Left lung (tissue), 14 donors: ENCODE results near the gene RPL11. TPM values are rescaled to one million over a fixed set of nuclear protein-coding genes. Genes with fewer than 3 reads are reported as not detected.
A peak's percentile ranks its signal among the peaks of the same experiment; 100 is the strongest.

ENCODE experiments used
- ATAC-seq: fragments of 200-7000 bp; cut with Tn5 transposase; one replicate; pipeline ENCODE4 v1.9.1; 2020; ENCODE audit warnings: moderate library complexity
- DNase-seq, 4 donors: peaks; one replicate each; pipeline ENCODE4 v3.0.0-alpha.2; 2013 to 2020
- H3K27ac ChIP-seq, 2 donors: fragments of 200-600 bp; sonication (generic) in 1 of 2; one replicate each; pipeline versions ENCODE4 v1.5.0 to v1.8.0; 2020 to 2021
- H3K27me3 ChIP-seq, 2 donors: fragments of 200-600 bp; sonication (generic) in 1 of 2; one replicate each; pipeline versions ENCODE4 v1.5.0 to v1.8.0; 2020 to 2021
- H3K36me3 ChIP-seq, 2 donors: fragments of 200-600 bp; sonication (generic) in 1 of 2; one replicate each; pipeline versions ENCODE4 v1.5.0 to v1.8.0; 2020 to 2021
- H3K4me1 ChIP-seq, 2 donors: fragments of 200-600 bp; one replicate each; pipeline ENCODE4 v1.8.0; 2021
- H3K4me3 ChIP-seq, 2 donors: fragments of 200-600 bp; sonication (generic) in 1 of 2; one replicate each; pipeline versions ENCODE4 v1.5.0 to v1.8.0; 2020 to 2021; ENCODE audit warnings: mild to moderate bottlenecking in 1 of 2
- H3K9me3 ChIP-seq, 2 donors: fragments of 200-600 bp; sonication (generic) in 1 of 2; one replicate each; pipeline versions ENCODE4 v1.5.0 to v1.8.0; 2020 to 2021
- intact Hi-C, 2 donors: fragments of 100-400 bp; cut with DNase I; formaldehyde crosslinking; loops; one replicate each; pipeline versions ENCODE4 v1.11.2 to v1.14.2; 2022
- long read RNA-seq, 12 donors: library from polyadenylated mRNA in 2 of 12; unstranded in 2 of 12; transcript quantifications; one replicate each; pipeline ENCODE4 v2.0.0 and lab custom pipeline, GENCODE V29; 2019 to 2026
- polyA plus RNA-seq, 6 donors: library from polyadenylated mRNA; unstranded; fragments of 120-200 nt; gene quantifications; one replicate each; pipeline ENCODE4 v1.2.1, GENCODE V29; 2013; ENCODE audit not compliant: insufficient read length in 6 of 6
- total RNA-seq, 2 donors: library from RNA; stranded (reverse); fragmentation: NEBNext Ultra II Directional; extraction: Animal tissue kit (Norgen Biotek cat#: 25700); gene quantifications; one replicate each; pipeline ENCODE4 v1.2.1, GENCODE V29; 2021
- TF ChIP-seq, protein P1 (sequence below), 2 donors: fragments of 200-600 bp; sonication (generic) in 1 of 2; IDR thresholded peaks; one replicate each; pipeline versions ENCODE4 v1.5.0 to v1.8.0; 2021; ENCODE audit warnings: antibody characterized with exemption in 2 of 2
- donor health status: DM: no; HTN: yes; CAD: no.
- donor health status: DM: no; HTN: no; CAD: no.

The RPL11 gene
- total RNA-seq (100 to 1,000 TPM; 761 to 849 TPM), polyA plus RNA-seq (1,000 to 10,000 TPM; 2,625 to 3,171 (median 2,838) TPM)
- long read RNA-seq, donor 1, transcript RPL11-203 (5 exons, 879 nt) = minor isoform, 405 of 3,502 reads
- long read RNA-seq, donor 1, transcript RPL11-206 (6 exons, 1,017 nt) = major isoform, 1,600 of 3,502 reads
- long read RNA-seq, donor 1, transcript RPL11-201 (6 exons, 660 nt) = minor isoform, 235 of 3,502 reads
- long read RNA-seq, donor 1, transcript RPL11-205 (4 exons, 539 nt) = minor isoform, 15 of 3,502 reads
- long read RNA-seq, donor 1, partial matches to known transcripts = 1,082 of 3,502 reads
- long read RNA-seq, donor 1, other reads (novel, unspliced or antisense) = 158 of 3,502 reads
- long read RNA-seq, donor 2, transcript RPL11-206 (6 exons, 1,017 nt) = major isoform, 1,160 of 3,290 reads
- long read RNA-seq, donor 2, transcript RPL11-205 (4 exons, 539 nt) = minor isoform, 43 of 3,290 reads
- long read RNA-seq, donor 2, transcript RPL11-203 (5 exons, 879 nt) = minor isoform, 497 of 3,290 reads
- long read RNA-seq, donor 2, transcript RPL11-201 (6 exons, 660 nt) = minor isoform, 188 of 3,290 reads
- long read RNA-seq, donor 2, partial matches to known transcripts = 1,297 of 3,290 reads
- long read RNA-seq, donor 2, other reads (novel, unspliced or antisense) = 103 of 3,290 reads
- long read RNA-seq, donor 3, transcript RPL11-201 (6 exons, 660 nt) = minor isoform, 190 of 2,734 reads
- long read RNA-seq, donor 3, transcript RPL11-206 (6 exons, 1,017 nt) = major isoform, 1,350 of 2,734 reads
- long read RNA-seq, donor 3, transcript RPL11-205 (4 exons, 539 nt) = minor isoform, 18 of 2,734 reads
- long read RNA-seq, donor 3, transcript RPL11-203 (5 exons, 879 nt) = minor isoform, 298 of 2,734 reads
- long read RNA-seq, donor 3, partial matches to known transcripts = 752 of 2,734 reads
- long read RNA-seq, donor 3, other reads (novel, unspliced or antisense) = 123 of 2,734 reads
- long read RNA-seq, donor 4, transcript RPL11-201 (6 exons, 660 nt) = minor isoform, 140 of 1,672 reads
- long read RNA-seq, donor 4, transcript RPL11-203 (5 exons, 879 nt) = minor isoform, 271 of 1,672 reads
- long read RNA-seq, donor 4, transcript RPL11-206 (6 exons, 1,017 nt) = major isoform, 1,090 of 1,672 reads
- long read RNA-seq, donor 4, partial matches to known transcripts = 128 of 1,672 reads
- long read RNA-seq, donor 4, other reads (novel, unspliced or antisense) = 40 of 1,672 reads
- long read RNA-seq, donor 5, transcript RPL11-203 (5 exons, 879 nt) = minor isoform, 368 of 2,729 reads
- long read RNA-seq, donor 5, transcript RPL11-205 (4 exons, 539 nt) = minor isoform, 25 of 2,729 reads
- long read RNA-seq, donor 5, transcript RPL11-201 (6 exons, 660 nt) = minor isoform, 187 of 2,729 reads
- long read RNA-seq, donor 5, transcript RPL11-206 (6 exons, 1,017 nt) = major isoform, 1,220 of 2,729 reads
- long read RNA-seq, donor 5, partial matches to known transcripts = 821 of 2,729 reads
- long read RNA-seq, donor 5, other reads (novel, unspliced or antisense) = 107 of 2,729 reads
- long read RNA-seq, donor 6, transcript RPL11-206 (6 exons, 1,017 nt) = major isoform, 1,351 of 3,126 reads
- long read RNA-seq, donor 6, transcript RPL11-203 (5 exons, 879 nt) = minor isoform, 316 of 3,126 reads
- long read RNA-seq, donor 6, transcript RPL11-201 (6 exons, 660 nt) = minor isoform, 214 of 3,126 reads
- long read RNA-seq, donor 6, transcript RPL11-205 (4 exons, 539 nt) = minor isoform, 16 of 3,126 reads
- long read RNA-seq, donor 6, partial matches to known transcripts = 1,122 of 3,126 reads
- long read RNA-seq, donor 6, other reads (novel, unspliced or antisense) = 105 of 3,126 reads
- long read RNA-seq, donor 7, transcript RPL11-206 (6 exons, 1,017 nt) = major isoform, 652 of 1,492 reads
- long read RNA-seq, donor 7, transcript RPL11-203 (5 exons, 879 nt) = minor isoform, 373 of 1,492 reads
- long read RNA-seq, donor 7, transcript RPL11-205 (4 exons, 539 nt) = minor isoform, 7 of 1,492 reads
- long read RNA-seq, donor 7, transcript RPL11-201 (6 exons, 660 nt) = minor isoform, 93 of 1,492 reads
- long read RNA-seq, donor 7, partial matches to known transcripts = 332 of 1,492 reads
- long read RNA-seq, donor 7, other reads (novel, unspliced or antisense) = 35 of 1,492 reads
- long read RNA-seq, donor 8, transcript RPL11-201 (6 exons, 660 nt) = minor isoform, 116 of 1,345 reads
- long read RNA-seq, donor 8, transcript RPL11-206 (6 exons, 1,017 nt) = major isoform, 709 of 1,345 reads
- long read RNA-seq, donor 8, transcript RPL11-205 (4 exons, 539 nt) = minor isoform, 7 of 1,345 reads
- long read RNA-seq, donor 8, transcript RPL11-203 (5 exons, 879 nt) = minor isoform, 137 of 1,345 reads
- long read RNA-seq, donor 8, partial matches to known transcripts = 331 of 1,345 reads
- long read RNA-seq, donor 8, other reads (novel, unspliced or antisense) = 43 of 1,345 reads
- long read RNA-seq, donor 9, transcript RPL11-206 (6 exons, 1,017 nt) = major isoform, 13 of 24 reads
- long read RNA-seq, donor 9, partial matches to known transcripts = 8 of 24 reads
- long read RNA-seq, donor 9, other reads (novel, unspliced or antisense) = 0 of 24 reads
- long read RNA-seq, donor 10, transcript RPL11-203 (5 exons, 879 nt) = minor isoform, 258 of 1,448 reads
- long read RNA-seq, donor 10, transcript RPL11-201 (6 exons, 660 nt) = minor isoform, 129 of 1,448 reads
- long read RNA-seq, donor 10, transcript RPL11-206 (6 exons, 1,017 nt) = major isoform, 1,026 of 1,448 reads
- long read RNA-seq, donor 10, partial matches to known transcripts = 18 of 1,448 reads
- long read RNA-seq, donor 10, other reads (novel, unspliced or antisense) = 13 of 1,448 reads
- long read RNA-seq, donor 11, transcript RPL11-205 (4 exons, 539 nt) = minor isoform, 12 of 1,376 reads
- long read RNA-seq, donor 11, transcript RPL11-201 (6 exons, 660 nt) = minor isoform, 97 of 1,376 reads
- long read RNA-seq, donor 11, transcript RPL11-206 (6 exons, 1,017 nt) = major isoform, 654 of 1,376 reads
- long read RNA-seq, donor 11, transcript RPL11-203 (5 exons, 879 nt) = minor isoform, 155 of 1,376 reads
- long read RNA-seq, donor 11, partial matches to known transcripts = 407 of 1,376 reads
- long read RNA-seq, donor 11, other reads (novel, unspliced or antisense) = 49 of 1,376 reads
- long read RNA-seq, donor 12, transcript RPL11-203 (5 exons, 879 nt) = minor isoform, 179 of 1,613 reads
- long read RNA-seq, donor 12, transcript RPL11-205 (4 exons, 539 nt) = minor isoform, 9 of 1,613 reads
- long read RNA-seq, donor 12, transcript RPL11-201 (6 exons, 660 nt) = minor isoform, 120 of 1,613 reads
- long read RNA-seq, donor 12, transcript RPL11-206 (6 exons, 1,017 nt) = major isoform, 844 of 1,613 reads
- long read RNA-seq, donor 12, partial matches to known transcripts = 409 of 1,613 reads
- long read RNA-seq, donor 12, other reads (novel, unspliced or antisense) = 52 of 1,613 reads

DNA sequence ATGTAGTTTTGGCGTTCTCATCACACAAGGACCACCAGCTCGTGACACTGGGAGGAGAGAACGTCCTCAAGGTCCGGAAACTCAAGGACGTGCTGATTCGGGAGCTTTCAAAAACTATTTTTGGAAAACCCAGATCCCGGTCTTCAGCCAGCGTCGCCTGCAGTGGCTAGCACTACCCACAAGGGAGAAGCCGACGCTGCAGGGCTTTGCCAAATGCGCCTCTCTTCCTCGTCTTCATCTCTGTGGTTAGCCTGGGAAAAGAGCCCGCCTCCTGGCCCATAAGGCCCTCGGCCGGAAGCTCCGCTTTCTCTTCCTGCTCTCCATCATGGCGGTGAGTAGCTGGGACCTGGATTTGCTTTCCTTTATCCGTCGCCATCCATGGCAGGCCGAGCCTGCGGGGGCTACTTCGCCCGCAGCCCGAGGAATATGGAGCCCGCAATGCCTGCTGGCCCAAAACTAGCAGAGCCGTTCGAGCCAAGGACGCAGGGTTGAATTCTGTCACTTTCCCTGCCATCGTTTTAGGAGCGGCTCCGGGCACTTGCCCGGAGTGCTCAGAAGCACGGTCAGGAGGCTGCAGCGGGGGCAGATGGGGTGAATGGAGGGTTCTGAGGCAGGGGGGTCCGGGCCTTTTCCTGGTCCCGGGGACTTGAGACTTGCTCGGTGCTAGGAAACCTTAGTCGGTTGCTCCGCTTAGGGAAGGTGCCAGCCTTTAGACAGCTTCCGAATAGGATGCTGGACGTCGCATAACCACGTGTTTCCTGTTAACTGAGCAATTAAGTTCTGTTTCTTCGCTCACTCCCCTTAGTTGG is at the start of gene RPL11:
Gene RPL11 (plus strand): TSS at position 308 of the 809 bp plus-strand sequence. CDS start 18 bp downstream, at position 326.
- peaks cover 0 to 4% of the 10 kb centered on the region in 2 donors for H3K9me3 ChIP-seq
- H3K27ac ChIP-seq = peak within 1 kb of the TSS; percentile 71 to 86
- no peaks in the 10 kb centered on the region for H3K27me3 ChIP-seq
- intact Hi-C loops = no loop called here
- ATAC-seq = peak; percentile 100
- peak; percentile 92 to 96 (median 94) for DNase-seq
- H3K4me1 ChIP-seq = peaks cover 26 to 46% of the 10 kb centered on the region in 2 donors
- peak within 1 kb of the TSS; percentile 55 to 80 for H3K4me3 ChIP-seq
- H3K36me3 ChIP-seq = peaks cover 0 to 42% of the 10 kb centered on the region in 2 donors
- TF ChIP-seq, protein P1, sequence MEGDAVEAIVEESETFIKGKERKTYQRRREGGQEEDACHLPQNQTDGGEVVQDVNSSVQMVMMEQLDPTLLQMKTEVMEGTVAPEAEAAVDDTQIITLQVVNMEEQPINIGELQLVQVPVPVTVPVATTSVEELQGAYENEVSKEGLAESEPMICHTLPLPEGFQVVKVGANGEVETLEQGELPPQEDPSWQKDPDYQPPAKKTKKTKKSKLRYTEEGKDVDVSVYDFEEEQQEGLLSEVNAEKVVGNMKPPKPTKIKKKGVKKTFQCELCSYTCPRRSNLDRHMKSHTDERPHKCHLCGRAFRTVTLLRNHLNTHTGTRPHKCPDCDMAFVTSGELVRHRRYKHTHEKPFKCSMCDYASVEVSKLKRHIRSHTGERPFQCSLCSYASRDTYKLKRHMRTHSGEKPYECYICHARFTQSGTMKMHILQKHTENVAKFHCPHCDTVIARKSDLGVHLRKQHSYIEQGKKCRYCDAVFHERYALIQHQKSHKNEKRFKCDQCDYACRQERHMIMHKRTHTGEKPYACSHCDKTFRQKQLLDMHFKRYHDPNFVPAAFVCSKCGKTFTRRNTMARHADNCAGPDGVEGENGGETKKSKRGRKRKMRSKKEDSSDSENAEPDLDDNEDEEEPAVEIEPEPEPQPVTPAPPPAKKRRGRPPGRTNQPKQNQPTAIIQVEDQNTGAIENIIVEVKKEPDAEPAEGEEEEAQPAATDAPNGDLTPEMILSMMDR (IDR thresholded peaks at IDR 0.05) = peak; percentile 83 to 84

DNA sequence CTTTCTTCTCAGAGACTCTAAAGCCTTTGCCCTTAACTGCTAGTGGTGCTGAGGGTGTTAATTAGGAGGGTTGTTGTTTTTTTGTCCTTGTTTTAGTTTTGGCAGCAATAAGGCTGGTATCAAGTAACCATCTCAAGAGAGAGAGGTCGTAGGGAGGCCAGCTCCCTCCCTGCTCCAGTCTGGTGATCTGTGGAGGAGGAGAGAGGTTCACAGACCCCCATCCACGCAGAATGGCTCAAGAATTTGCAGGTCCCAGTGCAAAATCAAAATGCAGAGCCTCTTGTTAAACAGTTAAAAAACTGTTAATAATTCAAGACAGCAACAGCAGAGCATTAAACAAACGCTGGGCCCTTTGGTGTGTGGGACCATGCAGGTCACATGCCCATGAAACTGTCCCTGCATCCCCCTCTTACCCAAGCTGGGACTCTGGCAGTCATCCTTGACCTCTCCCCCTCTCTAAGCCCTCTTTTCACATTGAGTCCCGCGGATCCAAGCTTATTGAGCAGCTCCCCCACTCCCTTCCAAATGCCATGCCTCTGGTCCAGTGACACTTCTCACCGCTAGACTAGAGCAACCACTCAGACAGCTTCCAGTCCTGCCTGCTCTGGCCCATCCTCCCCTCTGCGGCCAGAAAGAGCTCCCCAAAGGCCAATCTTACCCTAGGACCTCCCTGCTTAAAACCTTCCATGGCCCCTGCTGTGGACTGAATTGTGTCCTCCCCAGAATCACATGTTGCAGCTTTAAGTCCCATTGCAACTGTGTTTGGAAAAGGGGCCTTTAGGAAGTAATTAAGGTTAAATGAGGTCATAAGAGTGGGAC is 47.7 kb upstream of the RPL11 start:
- H3K9me3 ChIP-seq = no peaks in the 10 kb centered on the region
- intact Hi-C loops = no loop called here
- DNase-seq (peak in 1 of 4 donors; percentile 9), ATAC-seq (no peak)
- no peaks in the 10 kb centered on the region for H3K36me3 ChIP-seq
- no peaks in the 10 kb centered on the region for H3K4me1 ChIP-seq
- no peaks in the 10 kb centered on the region for H3K27me3 ChIP-seq
- TF ChIP-seq, protein P1 (IDR thresholded peaks at IDR 0.05) = no peak
- H3K27ac ChIP-seq = no peak overlapping the region
- H3K4me3 ChIP-seq = no peak overlapping the region
